ENCODE data around the gene SLC47A2. TPM values are rescaled to one million over a fixed set of nuclear protein-coding genes. Genes with fewer than 3 reads are reported as not detected.

The SLC47A2 gene
- total RNA-seq, 2 experiments from 2014 or later, result not detected

GRCh38 chr17:19763416-19763815, 47.0 kb upstream of the SLC47A2 start:
- no peaks in the 10 kb centered on the region for H3K9me2 ChIP-seq (ENCODE audit: insufficient read depth, low read length)
- H4K20me1 ChIP-seq (ENCODE audit: insufficient read depth, low read length), result no peaks in the 10 kb centered on the region
- POLR2A ChIA-PET, result interaction anchor here (0.5 kb wide), 1 partner anchor 50 kb away, joined by 3 read pairs; no protein-coding TSS in a partner anchor
- H3K4me3 ChIP-seq (ENCODE audit: low read depth, low read length, poor library complexity, severe bottlenecking), result no peak overlapping the region
- CTCF ChIA-PET (ENCODE audit: unreplicated experiment), result interaction anchor here (1.7 kb wide), 1 partner anchor 115 kb away, joined by 5 read pairs; the partner anchor contains the start of gene ALDH3A2
- no peaks in the 10 kb centered on the region for H3K36me3 ChIP-seq (ENCODE audit: insufficient read depth, low read length)
- H3K79me2 ChIP-seq (ENCODE audit: insufficient read depth, low read depth, low read length), result no peaks in the 10 kb centered on the region
- no peak for TF ChIP-seq CTCF (conservative IDR thresholded peaks at IDR 0.05; ENCODE audit: low read length)
- no peak for TF ChIP-seq EZH2phosphoT487 (IDR thresholded peaks at IDR 0.05; ENCODE audit: borderline replicate concordance, low read depth, low read length)
- no peak overlapping the region for H3K27ac ChIP-seq (ENCODE audit: low read depth, low read length, poor library complexity, severe bottlenecking)
- BruUV-seq (replicated peaks), result no TSS peak
- no peaks in the 10 kb centered on the region for H3K9me3 ChIP-seq (ENCODE audit: low read length)
- intact Hi-C loops (cut with micrococcal nuclease; ENCODE audit: unreplicated experiment), result loop anchor here (10.0 kb wide), 1 partner anchor 119 kb away; the partner anchor contains the start of gene ALDH3A2
- H3K4me1 ChIP-seq (ENCODE audit: insufficient read depth, low read length, poor library complexity, severe bottlenecking), result peaks cover 20% of the 10 kb centered on the region
- no peak overlapping the region for H3K4me2 ChIP-seq (ENCODE audit: low read length)
- DNase-seq (ENCODE audit: low spot score), result no peak
- H2AFZ ChIP-seq (ENCODE audit: low read length), result no peak overlapping the region

GRCh38 chr17:19762515-19762961, 46.2 kb upstream of the SLC47A2 start:
- Histone ChIP-seq H3K9me2 (ENCODE audit: insufficient read depth, low read length) (no peaks in the 10 kb centered on the region), H3K4me2 (ENCODE audit: low read length) (no peak overlapping the region), H3K36me3 (ENCODE audit: insufficient read depth, low read length) (no peaks in the 10 kb centered on the region), H3K79me2 (ENCODE audit: insufficient read depth, low read depth, low read length) (no peaks in the 10 kb centered on the region), H3K4me1 (ENCODE audit: insufficient read depth, low read length, poor library complexity, severe bottlenecking) (peaks cover 11% of the 10 kb centered on the region), H2AFZ (ENCODE audit: low read length) (no peak overlapping the region), H3K27ac (ENCODE audit: low read depth, low read length, poor library complexity, severe bottlenecking) (no peak overlapping the region), H3K9me3 (ENCODE audit: low read length) (no peaks in the 10 kb centered on the region), H4K20me1 (ENCODE audit: insufficient read depth, low read length) (no peaks in the 10 kb centered on the region), H3K4me3 (ENCODE audit: low read depth, low read length, poor library complexity, severe bottlenecking) (no peak overlapping the region)
- BruUV-seq (replicated peaks), result no TSS peak
- intact Hi-C loops (cut with micrococcal nuclease; ENCODE audit: unreplicated experiment), result loop anchor here (1.0 to 10.0 kb wide), 3 partner anchors 118 to 399 kb away; partner anchors contain the start of gene ALDH3A2
- peak; percentile 75 for DNase-seq (ENCODE audit: low spot score)
- POLR2A ChIA-PET, result no interaction called here
- CTCF ChIA-PET (ENCODE audit: unreplicated experiment), result interaction anchor here (0.6 to 1.7 kb wide), 2 partner anchors 8 to 115 kb away, joined by 3 to 5 read pairs; partner anchors contain the start of gene ALDH3A2
- TF ChIP-seq CTCF (conservative IDR thresholded peaks at IDR 0.05; ENCODE audit: low read length) (peak; percentile 81), EZH2phosphoT487 (IDR thresholded peaks at IDR 0.05; ENCODE audit: borderline replicate concordance, low read depth, low read length) (no peak)

- ChIA-PET CTCF (ENCODE audit: unreplicated experiment) (no interaction called here), POLR2A (no interaction called here)
- Histone ChIP-seq H3K4me2 (ENCODE audit: low read length) (no peak overlapping the region), H3K27ac (ENCODE audit: low read depth, low read length, poor library complexity, severe bottlenecking) (no peak overlapping the region), H3K36me3 (ENCODE audit: insufficient read depth, low read length) (no peaks in the 10 kb centered on the region), H2AFZ (ENCODE audit: low read length) (no peak overlapping the region), H3K9me2 (ENCODE audit: insufficient read depth, low read length) (no peaks in the 10 kb centered on the region), H3K4me3 (ENCODE audit: low read depth, low read length, poor library complexity, severe bottlenecking) (no peak overlapping the region), H3K4me1 (ENCODE audit: insufficient read depth, low read length, poor library complexity, severe bottlenecking) (no peaks in the 10 kb centered on the region), H4K20me1 (ENCODE audit: insufficient read depth, low read length) (no peaks in the 10 kb centered on the region), H3K9me3 (ENCODE audit: low read length) (no peaks in the 10 kb centered on the region), H3K79me2 (ENCODE audit: insufficient read depth, low read depth, low read length) (no peaks in the 10 kb centered on the region)
- intact Hi-C loops (cut with micrococcal nuclease; ENCODE audit: unreplicated experiment), result loop anchor here (10.0 kb wide), 1 partner anchor 116 kb away; the partner anchor contains the start of gene ALDH3A2
- BruUV-seq (replicated peaks), result no TSS peak
- TF ChIP-seq EZH2phosphoT487 (IDR thresholded peaks at IDR 0.05; ENCODE audit: borderline replicate concordance, low read depth, low read length) (no peak), CTCF (conservative IDR thresholded peaks at IDR 0.05; ENCODE audit: low read length) (no peak)
- no peak for DNase-seq (ENCODE audit: low spot score)
Measured at GRCh38 chr17:19760746-19761145, 44.4 kb upstream of the SLC47A2 start.

Data from OCI-LY7 (cell line).